GM12892 (cell line): ENCODE results near the gene S100A2.

Source experiments
- POLR2A ChIP-seq: IDR thresholded peaks from 2 replicates; pipeline ENCODE4 v1.6.1; 2011; ENCODE audit warnings: low read depth, low read length, control low read depth
- POLR2AphosphoS5 ChIP-seq: IDR thresholded peaks from 2 replicates; pipeline ENCODE4 v1.6.1; 2011; ENCODE audit warnings: low read depth, low read length, control low read depth
- TAF1 ChIP-seq: IDR thresholded peaks from 2 replicates; pipeline ENCODE4 v1.6.1; 2011; ENCODE audit warnings: low read depth, mild to moderate bottlenecking, control low read depth, low read length, borderline replicate concordance

GRCh38 chr1:153534226-153534924, 31.3 kb downstream of the S100A2 start:
- no peak for TF ChIP-seq POLR2A
- TF ChIP-seq POLR2AphosphoS5, result no peak
- no peak for TF ChIP-seq TAF1
